Spinal cord (tissue), 10 donors: Measurements from ENCODE around the gene KIAA0232. TPM values are rescaled to one million over a fixed set of nuclear protein-coding genes. Genes with fewer than 3 reads are reported as not detected.

Source experiments
- DNase-seq, 6 donors: peaks; one replicate each; pipeline versions ENCODE4 v3.0.0 to v3.0.0-alpha.2; 2013 to 2015; ENCODE audit warnings: low spot score in 6 of 6, low read depth in 4 of 6
- H3K27ac ChIP-seq: one replicate; pipeline ENCODE4 v1.5.1; 2013; ENCODE audit warnings: low read depth, low read length, control low read depth
- H3K27me3 ChIP-seq: one replicate; pipeline ENCODE4 v1.6.1; 2013; ENCODE audit warnings: low read length; ENCODE audit not compliant: control insufficient read depth, insufficient read depth
- H3K36me3 ChIP-seq: one replicate; pipeline ENCODE4 v1.6.1; 2013; ENCODE audit warnings: low read length; ENCODE audit not compliant: control insufficient read depth, insufficient read depth
- H3K4me1 ChIP-seq: one replicate; pipeline ENCODE4 v1.6.1; 2013; ENCODE audit warnings: low read length; ENCODE audit not compliant: control insufficient read depth, insufficient read depth
- H3K4me3 ChIP-seq: one replicate; pipeline ENCODE4 v1.5.1; 2013; ENCODE audit warnings: low read depth, low read length, control low read depth
- H3K9me3 ChIP-seq: one replicate; pipeline ENCODE4 v1.6.1; 2013; ENCODE audit warnings: low read length; ENCODE audit not compliant: control insufficient read depth, insufficient read depth
- WGBS: methylation state at CpG from one replicate; pipeline ENCODE4 v1.1.5; 2013; ENCODE audit warnings: missing lambda C conversion rate; ENCODE audit not compliant: insufficient coverage; 5-methylcytosine and 5-hydroxymethylcytosine counted together
- polyA plus RNA-seq, 2 donors: library from polyadenylated mRNA; unstranded; fragments of 120-200 nt; gene quantifications; one replicate each; pipeline ENCODE4 v1.2.1, GENCODE V29; 2013; ENCODE audit not compliant: insufficient read length in 2 of 2
- total RNA-seq, 2 donors: library from RNA; depleted of rRNA in 1 of 2; stranded (reverse); fragments of 120-200 nt in 1 of 2; fragments of >200 nt in 1 of 2; gene quantifications; one replicate each; pipeline versions ENCODE4 v1.2.3 to v1.2.4, GENCODE V29; 2013 to 2014
- donor health status: healthy.

Gene KIAA0232
- total and polyA plus RNA-seq, 4 donors, result 34.8 to 59.9 (median 45.7) TPM

DNA sequence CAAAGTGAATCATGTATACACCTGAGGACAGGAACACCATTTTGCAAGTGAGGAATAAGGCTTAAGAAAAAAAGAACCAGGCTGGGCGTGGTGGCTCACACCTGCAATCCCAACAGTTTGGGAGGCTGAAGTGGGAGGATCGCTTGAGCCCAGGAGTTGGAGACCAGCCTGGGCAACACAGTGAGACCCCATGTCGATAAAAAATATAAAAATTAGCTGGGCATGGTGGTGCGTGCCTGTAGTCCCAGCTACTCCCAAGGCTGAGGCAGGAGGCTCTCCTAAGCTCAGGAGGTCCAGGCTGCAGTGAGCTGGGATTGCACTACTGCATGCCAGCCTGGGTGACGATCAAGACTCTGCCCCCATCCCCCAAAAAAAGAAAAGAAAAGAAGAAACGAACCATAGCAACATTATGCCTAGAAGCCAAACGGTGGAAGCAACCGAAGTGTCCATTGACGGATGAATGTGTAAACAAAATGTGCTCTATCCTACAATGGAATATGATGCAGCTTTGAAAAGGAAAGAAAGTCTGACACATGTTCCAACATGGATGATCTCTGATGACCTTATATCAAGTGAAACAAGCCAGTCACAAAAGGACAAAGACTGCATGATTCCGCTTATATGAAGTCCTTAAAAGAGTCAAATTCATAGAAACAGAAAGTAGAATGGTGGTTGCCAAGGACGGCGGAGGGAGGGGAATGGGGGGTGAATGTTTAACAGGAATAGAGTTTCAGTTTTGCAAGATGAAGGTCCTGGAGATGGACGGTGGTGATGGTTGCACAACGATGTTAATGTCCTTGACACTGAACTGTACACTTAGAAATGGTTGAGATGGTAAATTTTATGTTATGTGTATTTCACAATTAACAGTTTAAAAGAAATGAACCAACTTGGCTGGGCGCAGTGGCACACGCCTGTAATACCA is 8.6 kb upstream of the KIAA0232 start:
- H3K36me3 ChIP-seq, result no peaks in the 10 kb centered on the region
- H3K27ac ChIP-seq, result no peak overlapping the region
- no peaks in the 10 kb centered on the region for H3K27me3 ChIP-seq
- no peaks in the 10 kb centered on the region for H3K9me3 ChIP-seq
- H3K4me3 ChIP-seq, result no peak overlapping the region
- 86% methylated on average over 12 of the region's 16 CpGs for WGBS
- peaks cover 23% of the 10 kb centered on the region for H3K4me1 ChIP-seq
- no peak for DNase-seq

GRCh38 chr4:6775746-6776145 is 6.8 kb upstream of the KIAA0232 start:
- peaks cover 36% of the 10 kb centered on the region for H3K4me1 ChIP-seq
- H3K27ac ChIP-seq, result no peak overlapping the region
- no peak for DNase-seq
- WGBS, result 82% methylated on average over 5 of the region's 7 CpGs
- no peaks in the 10 kb centered on the region for H3K9me3 ChIP-seq
- H3K4me3 ChIP-seq, result no peak overlapping the region
- H3K36me3 ChIP-seq, result no peaks in the 10 kb centered on the region
- H3K27me3 ChIP-seq, result no peaks in the 10 kb centered on the region

- Histone ChIP-seq H3K4me3 (no peak overlapping the region), H3K36me3 (no peaks in the 10 kb centered on the region), H3K4me1 (peaks cover 32% of the 10 kb centered on the region), H3K27ac (no peak overlapping the region), H3K9me3 (no peaks in the 10 kb centered on the region), H3K27me3 (no peaks in the 10 kb centered on the region)
- WGBS, result 89% methylated on average over 10 of the region's 12 CpGs
- DNase-seq, result no peak
Observed at GRCh38 chr4:6776920-6777635, 5.4 kb upstream of the KIAA0232 start.

DNA sequence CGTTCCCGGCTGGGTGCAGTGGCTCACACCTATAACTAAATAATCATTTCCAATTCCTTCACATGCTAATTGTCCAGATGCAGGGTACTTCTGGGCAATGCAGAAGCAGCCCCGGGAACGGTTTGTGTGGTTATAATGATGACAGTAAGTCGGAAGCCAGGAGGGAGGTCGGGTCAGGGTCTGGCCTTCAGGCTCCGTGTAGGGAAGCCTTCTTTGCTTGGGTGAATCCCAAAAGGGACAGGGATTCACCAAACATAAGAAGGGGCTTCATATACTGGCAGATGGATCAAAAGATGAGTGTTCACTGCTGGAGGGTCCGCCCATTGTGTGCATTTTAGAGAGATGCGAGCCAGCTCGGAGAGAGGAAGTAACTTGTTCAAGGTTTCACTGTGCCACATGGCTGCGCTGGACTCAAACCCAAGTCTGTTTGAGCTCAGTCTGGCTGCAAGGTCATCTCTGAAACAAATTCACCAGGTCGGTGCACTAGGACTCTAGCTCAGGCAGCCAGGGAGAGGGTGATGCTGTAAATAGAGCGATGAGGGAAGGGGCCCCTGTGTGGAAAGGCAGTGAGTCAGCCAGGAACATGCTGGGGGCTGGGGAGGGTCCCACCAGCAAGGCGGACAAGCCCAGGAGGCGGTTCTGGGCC is 4.8 kb upstream of the KIAA0232 start:
- Histone ChIP-seq H3K4me3 (no peak overlapping the region), H3K27me3 (no peaks in the 10 kb centered on the region), H3K4me1 (peaks cover 28% of the 10 kb centered on the region), H3K36me3 (no peaks in the 10 kb centered on the region), H3K9me3 (no peaks in the 10 kb centered on the region), H3K27ac (no peak overlapping the region)
- 62% methylated on average over 11 of the region's 15 CpGs for WGBS
- DNase-seq, result no peak

DNA sequence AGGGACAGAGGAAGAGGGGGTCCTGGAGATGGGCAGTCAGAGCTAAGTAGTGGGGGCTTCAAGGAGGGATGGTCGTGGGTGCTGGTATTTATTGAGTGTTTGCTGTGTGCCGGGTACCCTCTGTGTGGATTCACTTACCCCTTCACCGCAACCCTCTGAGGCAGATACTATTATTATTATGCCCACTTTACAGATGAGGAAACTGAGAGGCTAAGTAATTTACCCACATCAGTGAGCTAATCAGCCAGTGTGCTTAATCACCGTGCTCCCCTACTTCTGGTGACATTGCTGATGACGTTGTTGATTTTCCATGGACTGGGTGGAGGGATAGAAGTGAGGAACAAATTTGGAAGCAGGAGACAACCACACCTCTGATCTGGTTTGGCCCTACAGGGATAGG is 4.1 kb upstream of the KIAA0232 start:
- Histone ChIP-seq H3K27ac (no peak overlapping the region), H3K9me3 (no peaks in the 10 kb centered on the region), H3K36me3 (no peaks in the 10 kb centered on the region), H3K4me3 (no peak overlapping the region), H3K27me3 (no peaks in the 10 kb centered on the region), H3K4me1 (peaks cover 21% of the 10 kb centered on the region)
- WGBS, result 94% methylated on average over 2 of the region's 5 CpGs
- no peak for DNase-seq

DNA sequence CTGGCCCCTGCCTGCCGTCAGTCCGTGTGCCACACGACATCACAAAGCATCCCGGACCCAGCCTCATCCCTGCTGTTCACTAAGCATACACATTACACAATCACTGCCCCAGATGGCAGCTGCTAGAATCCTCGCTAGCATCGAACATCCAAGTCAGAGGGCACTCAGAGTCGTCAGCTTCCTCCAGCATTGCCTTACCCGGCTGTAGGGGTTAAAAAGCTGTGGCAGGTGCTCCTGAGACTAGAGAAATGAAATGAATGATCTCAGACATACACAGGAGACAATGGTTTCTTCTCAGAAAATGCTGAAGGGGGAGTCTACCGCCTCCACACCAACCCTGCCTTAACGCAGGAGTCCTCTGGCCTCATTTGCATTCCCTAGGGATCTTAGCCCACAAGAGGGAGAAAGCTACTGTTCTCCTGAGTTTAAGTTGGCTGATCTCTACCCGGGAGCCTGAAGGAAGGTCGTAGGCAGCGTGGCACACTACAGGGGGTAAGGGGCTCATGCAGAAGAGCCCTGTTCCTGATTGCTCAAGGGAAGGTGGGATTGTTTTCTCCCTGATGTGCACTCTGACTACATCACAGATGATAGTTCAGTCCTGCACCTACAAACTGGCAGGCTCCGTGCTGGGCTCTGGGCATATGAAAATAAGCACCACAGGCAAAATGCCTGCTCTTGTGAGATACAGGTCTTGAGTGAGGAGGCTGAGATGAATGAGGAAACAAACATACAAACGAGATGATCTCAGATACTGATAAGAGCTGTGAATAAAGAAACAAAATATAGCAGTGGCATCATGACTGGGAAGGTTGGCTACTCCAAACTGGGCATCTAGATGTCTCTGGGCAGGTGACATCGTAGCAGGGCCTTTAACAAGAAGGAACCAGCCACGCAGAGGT is 2.6 kb upstream of the KIAA0232 start:
- 28% methylated on average over 9 of the region's 17 CpGs for WGBS
- H3K9me3 ChIP-seq, result no peaks in the 10 kb centered on the region
- no peaks in the 10 kb centered on the region for H3K36me3 ChIP-seq
- no peaks in the 10 kb centered on the region for H3K27me3 ChIP-seq
- no peak overlapping the region for H3K4me3 ChIP-seq
- H3K27ac ChIP-seq, result peak overlapping the region; percentile 4
- H3K4me1 ChIP-seq, result peaks cover 19% of the 10 kb centered on the region
- peak in 2 of 6 donors; percentile 53 to 66 for DNase-seq

DNA sequence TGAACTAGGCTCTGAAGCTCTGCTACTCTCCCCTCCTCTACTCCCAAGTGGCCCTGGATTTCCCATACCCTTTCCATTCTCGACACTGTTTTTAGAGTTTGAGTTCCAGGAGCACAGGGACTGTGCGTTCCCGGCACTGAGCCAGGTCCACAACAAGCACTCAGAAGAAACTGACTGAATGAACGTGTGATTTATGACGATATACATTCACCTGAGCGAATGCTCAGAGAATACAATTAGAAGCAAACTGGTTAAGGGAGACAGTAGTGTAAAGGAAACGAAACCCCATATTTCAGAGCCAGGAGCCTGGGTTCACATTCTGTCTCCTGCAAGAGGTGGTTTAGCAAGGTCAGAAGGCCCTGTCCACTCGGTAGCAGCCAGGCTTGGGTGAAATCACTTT is 1.4 kb upstream of the KIAA0232 start:
- Histone ChIP-seq H3K27me3 (no peaks in the 10 kb centered on the region), H3K4me1 (peaks cover 22% of the 10 kb centered on the region), H3K9me3 (no peaks in the 10 kb centered on the region), H3K4me3 (no peak overlapping the region), H3K36me3 (no peaks in the 10 kb centered on the region), H3K27ac (peak overlapping the region; percentile 7)
- no peak for DNase-seq
- WGBS, result 72% methylated on average over 8 of the region's 8 CpGs

DNA sequence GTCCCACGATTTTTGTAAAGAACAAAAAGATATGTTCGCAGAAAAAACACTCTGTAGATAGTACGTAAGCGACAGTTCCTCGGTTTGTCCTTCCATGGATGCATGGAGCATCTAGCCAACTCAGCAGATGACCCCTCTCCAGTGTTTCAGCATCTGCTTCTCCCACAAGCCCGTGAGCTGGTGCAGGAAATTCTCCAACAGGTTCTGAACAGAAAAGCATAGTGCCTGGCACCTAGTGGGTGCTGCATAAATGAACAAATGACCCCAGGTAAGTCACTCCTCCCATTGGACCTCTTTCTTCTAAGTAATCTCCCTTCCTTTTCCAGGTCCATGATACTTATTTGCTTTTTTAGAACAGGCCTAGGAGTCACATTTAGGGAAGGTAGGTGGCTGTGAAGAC is 966 bp upstream of the KIAA0232 start:
- peak in 2 of 6 donors; percentile 11 to 21 for DNase-seq
- H3K4me1 ChIP-seq, result peaks cover 22% of the 10 kb centered on the region
- H3K4me3 ChIP-seq, result peak overlapping the region; percentile 52
- 86% methylated on average over 6 of the region's 6 CpGs for WGBS
- H3K36me3 ChIP-seq, result no peaks in the 10 kb centered on the region
- peak overlapping the region; percentile 7 for H3K27ac ChIP-seq
- no peaks in the 10 kb centered on the region for H3K27me3 ChIP-seq
- no peaks in the 10 kb centered on the region for H3K9me3 ChIP-seq

DNA sequence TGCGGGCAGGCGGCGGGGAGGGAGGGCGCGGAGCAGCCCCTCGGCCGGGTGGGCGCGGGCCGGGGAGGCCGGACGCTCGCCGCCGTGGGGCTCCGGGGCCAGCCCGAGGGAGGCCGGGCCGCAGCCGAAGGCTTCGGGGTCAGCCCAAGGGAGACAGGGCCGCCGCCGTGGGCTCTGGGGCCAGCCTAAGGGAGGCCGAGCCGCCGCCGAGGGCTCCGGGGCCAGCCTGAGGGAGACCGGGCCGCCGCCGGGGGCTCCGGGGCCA is 251 bp downstream of the KIAA0232 start:
- peaks cover 20% of the 10 kb centered on the region for H3K4me1 ChIP-seq
- H3K27ac ChIP-seq, result peak overlapping the region; percentile 96
- no peaks in the 10 kb centered on the region for H3K9me3 ChIP-seq
- peaks cover 3% of the 10 kb centered on the region for H3K36me3 ChIP-seq
- H3K4me3 ChIP-seq, result peak overlapping the region; percentile 80
- 0% methylated on average over 34 of the region's 34 CpGs for WGBS
- no peak for DNase-seq
- H3K27me3 ChIP-seq, result no peaks in the 10 kb centered on the region
